Endodermal cell (in vitro differentiated cells): Measurements from ENCODE around the gene LRRC10B. TPM values are rescaled to one million over a fixed set of nuclear protein-coding genes. Genes with fewer than 3 reads are reported as not detected.
"Not testable (repeated sequence)": the region's sequence is repeated elsewhere in the genome, so short reads cannot be mapped to it uniquely, and the experiment has no call there.

ENCODE experiments used
- DNase-seq: peaks from one replicate; pipeline ENCODE4 v3.0.0-alpha.2; 2017
- H3K27ac ChIP-seq: 2 replicates; pipeline ENCODE4 v1.5.1; 2013; ENCODE audit warnings: mild to moderate bottlenecking, low read depth, low read length, moderate library complexity
- H3K27me3 ChIP-seq: 2 replicates; pipeline ENCODE4 v1.6.1; 2013; ENCODE audit warnings: mild to moderate bottlenecking, low read length, moderate library complexity; ENCODE audit not compliant: insufficient read depth, control insufficient read depth, poor library complexity, severe bottlenecking
- H3K36me3 ChIP-seq: 2 replicates; pipeline ENCODE4 v1.7.0; 2013; ENCODE audit warnings: mild to moderate bottlenecking, low read length, moderate library complexity; ENCODE audit not compliant: control insufficient read depth, insufficient read depth
- H3K4me1 ChIP-seq: one replicate; pipeline ENCODE4 v1.7.0; 2013; ENCODE audit warnings: low read length; ENCODE audit not compliant: control insufficient read depth, insufficient read depth
- H3K4me3 ChIP-seq: 2 replicates; pipeline ENCODE4 v1.5.1; 2013; ENCODE audit warnings: mild to moderate bottlenecking, low read length, moderate library complexity
- H3K9ac ChIP-seq: 2 replicates; pipeline ENCODE4 v1.6.1; 2013; ENCODE audit warnings: mild to moderate bottlenecking, low read length, moderate library complexity; ENCODE audit not compliant: poor library complexity, severe bottlenecking; ENCODE audit errors: extremely low read depth
- H3K9me3 ChIP-seq: 2 replicates; pipeline ENCODE4 v1.6.1; 2013; ENCODE audit warnings: mild to moderate bottlenecking, low read length, moderate library complexity; ENCODE audit not compliant: control insufficient read depth
- H3K27ac Mint-ChIP-seq: 2 replicates; pipeline ENCODE4 v1.8.0; 2020; ENCODE audit warnings: mixed read lengths
- H3K27me3 Mint-ChIP-seq: 2 replicates; pipeline ENCODE4 v1.8.0; 2021; ENCODE audit warnings: mild to moderate bottlenecking, mixed read lengths; ENCODE audit not compliant: insufficient read depth
- H3K36me3 Mint-ChIP-seq: 2 replicates; pipeline ENCODE4 v1.8.0; 2020; ENCODE audit warnings: low read depth, mixed read lengths
- H3K4me1 Mint-ChIP-seq: 2 replicates; pipeline ENCODE4 v1.8.0; 2020; ENCODE audit warnings: mixed read lengths
- H3K4me3 Mint-ChIP-seq: 2 replicates; pipeline ENCODE4 v1.8.0; 2020; ENCODE audit warnings: mild to moderate bottlenecking, moderate library complexity, mixed read lengths
- H3K9me3 Mint-ChIP-seq: 2 replicates; pipeline ENCODE4 v1.8.0; 2020; ENCODE audit warnings: mild to moderate bottlenecking, mixed read lengths
- CTCF ChIP-seq: fragments of 200-600 bp; sonication (generic); conservative IDR thresholded peaks from 2 replicates; pipeline ENCODE4 v1.5.0; 2021; ENCODE audit warnings: antibody characterized with exemption, mild to moderate bottlenecking
- WGBS, 2 experiments: methylation state at CpG; one replicate each; pipeline versions ENCODE4 v1.1.5 to v1.1.7; 2013; ENCODE audit warnings: missing lambda C conversion rate in 2 of 2, mixed read lengths in 1 of 2; ENCODE audit not compliant: insufficient coverage in 1 of 2, insufficient read length in 1 of 2; 5-methylcytosine and 5-hydroxymethylcytosine counted together
- long read RNA-seq, 4 experiments: library from polyadenylated mRNA in 2 of 4; library from RNA in 1 of 4; library from capped mRNA in 1 of 4; stranded (forward) in 3 of 4; unstranded in 1 of 4; transcript quantifications; one replicate each; pipeline ENCODE4 v2.0.0, GENCODE V29; 2020 to 2021; ENCODE audit warnings: inconsistent platforms in 1 of 4
- polyA plus RNA-seq, 2 experiments: library from polyadenylated mRNA; stranded (reverse); fragments of 50-300 nt; gene quantifications; one replicate each; pipeline ENCODE4 v1.2.3, GENCODE V29; 2013
- total RNA-seq, 2 donors: library from RNA; stranded (reverse); fragmentation: NEBNext Ultra II Directional in 1 of 2; extraction: Animal tissue kit (Norgen Biotek cat#: 25700) in 1 of 2; gene quantifications; 2 replicates in 1 of 2; 3 replicates in 1 of 2; pipeline ENCODE4 v1.2.1, GENCODE V29; 2021

LRRC10B gene
- under 1 TPM; 0.11 to 0.69 TPM for total RNA-seq
- 1.7 TPM for polyA plus RNA-seq (2013, experiment 1 of 2)
- 1.9 TPM for polyA plus RNA-seq (2013, experiment 2 of 2)
- long read RNA-seq, experiment 1, partial matches to known transcripts = 0 of 1 reads
- long read RNA-seq, experiment 1, other reads (novel, unspliced or antisense) = 0 of 1 reads
- long read RNA-seq, experiment 2, partial matches to known transcripts = 0 of 2 reads
- long read RNA-seq, experiment 2, other reads (novel, unspliced or antisense) = 0 of 2 reads
- long read RNA-seq, experiment 3, partial matches to known transcripts = 0 of 1 reads
- long read RNA-seq, experiment 3, other reads (novel, unspliced or antisense) = 0 of 1 reads
- long read RNA-seq, experiment 4 = 0 reads

- no peak within 1 kb of the TSS for H3K27ac Mint-ChIP-seq
Measured at GRCh38 chr11:61507962-61508861, at the start of gene LRRC10B. Gene LRRC10B (plus strand): TSS chr11:61508749. CDS start chr11:61508999, 250 bp downstream.

GRCh38 chr11:61460474-61460881 lies 48.1 kb upstream of the LRRC10B start:
- no peak overlapping the region for H3K27ac Mint-ChIP-seq
- 96 to 100% methylated on average over 2 to 3 of the region's 3 CpGs for WGBS, 2 experiments
- no peaks in the 10 kb centered on the region for H3K9me3 ChIP-seq
- H3K4me1 Mint-ChIP-seq = no peaks in the 10 kb centered on the region
- H3K4me3 ChIP-seq = no peak overlapping the region
- no peak overlapping the region for H3K27ac ChIP-seq
- H3K36me3 Mint-ChIP-seq = peaks cover 19% of the 10 kb centered on the region
- H3K27me3 ChIP-seq = no peaks in the 10 kb centered on the region
- no peak for TF ChIP-seq CTCF
- H3K4me3 Mint-ChIP-seq = no peak overlapping the region
- no peaks in the 10 kb centered on the region for H3K27me3 Mint-ChIP-seq
- H3K4me1 ChIP-seq = no peaks in the 10 kb centered on the region
- H3K9me3 Mint-ChIP-seq = no peaks in the 10 kb centered on the region
- no peak for DNase-seq
- H3K36me3 ChIP-seq = peaks cover 4% of the 10 kb centered on the region
- no peak overlapping the region for H3K9ac ChIP-seq

More at GRCh38 chr11:61507962-61508861, at the start of gene LRRC10B:
- Mint-ChIP-seq H3K4me3 (peak within 1 kb of the TSS; percentile 56), H3K4me1 (peaks cover 7% of the 10 kb centered on the region), H3K27me3 (peaks cover 51% of the 10 kb centered on the region), H3K36me3 (no peaks in the 10 kb centered on the region), H3K9me3 (no peaks in the 10 kb centered on the region)
- H3K4me3 ChIP-seq = peak within 1 kb of the TSS; percentile 60
- DNase-seq = peak; percentile 96
- WGBS, 2 experiments = 3% methylated on average over 34 to 74 of the region's 74 CpGs
- peak; percentile 42 for TF ChIP-seq CTCF
- no peak within 1 kb of the TSS for H3K9ac ChIP-seq
- no peak within 1 kb of the TSS for H3K27ac ChIP-seq
- H3K9me3 ChIP-seq = no peaks in the 10 kb centered on the region
- peaks cover 51% of the 10 kb centered on the region for H3K27me3 ChIP-seq
- peaks cover 2% of the 10 kb centered on the region for H3K4me1 ChIP-seq
- no peaks in the 10 kb centered on the region for H3K36me3 ChIP-seq

- Histone ChIP-seq H3K9me3 (no peaks in the 10 kb centered on the region), H3K4me1 (no peaks in the 10 kb centered on the region), H3K27me3 (no peaks in the 10 kb centered on the region), H3K4me3 (no peak overlapping the region), H3K36me3 (peaks cover 4% of the 10 kb centered on the region), H3K27ac (peak overlapping the region; percentile 44), H3K9ac (no peak overlapping the region)
- Mint-ChIP-seq H3K9me3 (no peaks in the 10 kb centered on the region), H3K4me3 (no peak overlapping the region), H3K4me1 (no peaks in the 10 kb centered on the region), H3K27me3 (no peaks in the 10 kb centered on the region), H3K36me3 (peaks cover 15% of the 10 kb centered on the region), H3K27ac (no peak overlapping the region)
- 92 to 93% methylated on average over 4 to 5 of the region's 5 CpGs for WGBS, 2 experiments
- peak; percentile 55 for TF ChIP-seq CTCF
- no peak for DNase-seq
Measured at GRCh38 chr11:61460986-61461385, 47.6 kb upstream of the LRRC10B start.

GRCh38 chr11:61467602-61468001 lies 40.9 kb upstream of the LRRC10B start:
- not testable (repeated sequence) for H3K27me3 ChIP-seq, H3K27ac Mint-ChIP-seq, H3K4me3 Mint-ChIP-seq, H3K27me3 Mint-ChIP-seq, H3K4me1 Mint-ChIP-seq, DNase-seq, H3K9me3 Mint-ChIP-seq, H3K9ac ChIP-seq, H3K36me3 ChIP-seq, H3K9me3 ChIP-seq, H3K27ac ChIP-seq, H3K4me1 ChIP-seq, H3K4me3 ChIP-seq
- H3K36me3 Mint-ChIP-seq = peaks cover 19% of the 10 kb centered on the region
- 90 to 91% methylated on average over 2 to 6 of the region's 6 CpGs for WGBS, 2 experiments
